ENCODE results near the gene GPR146.

- no peak for TF ChIP-seq CTCF (IDR thresholded peaks at IDR 0.05)
- TF ChIP-seq POLR2A (IDR thresholded peaks at IDR 0.05), result no peak
Observed at GRCh38 chr7:1078985-1079384, 34.6 kb downstream of the GPR146 start.
